HTERT RPE-1 (cell line): ENCODE measurements around the gene FBLN7.

ENCODE experiments used
- in situ Hi-C: fragments of 300-500 bp; cut with MboI; formaldehyde crosslinking; loops from 4 replicates; pipeline ENCODE4 v1.14.3; 2020; ENCODE audit warnings: low sequenced_read_pairs

The FBLN7 gene

GRCh38 chr2:112156152-112156986 lies 18.2 kb downstream of the FBLN7 start:
- in situ Hi-C loops: no loop called here

- in situ Hi-C loops: no loop called here
Observed at GRCh38 chr2:112157472-112157871, 19.3 kb downstream of the FBLN7 start.

GRCh38 chr2:112159454-112159921 lies 21.3 kb downstream of the FBLN7 start:
- in situ Hi-C loops: no loop called here

GRCh38 chr2:112160283-112161250 lies 22.4 kb downstream of the FBLN7 start:
- in situ Hi-C loops: no loop called here

GRCh38 chr2:112161431-112162145 lies 23.4 kb downstream of the FBLN7 start:
- in situ Hi-C loops: no loop called here

GRCh38 chr2:112162341-112162740 lies 24.2 kb downstream of the FBLN7 start:
- in situ Hi-C loops: no loop called here

- in situ Hi-C loops: no loop called here
Observed at GRCh38 chr2:112162956-112163355, 24.8 kb downstream of the FBLN7 start.

- in situ Hi-C loops: no loop called here
Observed at GRCh38 chr2:112163541-112163981, 25.4 kb downstream of the FBLN7 start.

- in situ Hi-C loops: no loop called here
Observed at GRCh38 chr2:112164876-112165275, 26.7 kb downstream of the FBLN7 start.

GRCh38 chr2:112165296-112165695 lies 27.1 kb downstream of the FBLN7 start:
- in situ Hi-C loops: no loop called here

- in situ Hi-C loops: no loop called here
Observed at GRCh38 chr2:112166806-112167499, 28.8 kb downstream of the FBLN7 start.

GRCh38 chr2:112168422-112169124 lies 30.4 kb downstream of the FBLN7 start:
- in situ Hi-C loops: no loop called here

- in situ Hi-C loops: no loop called here
Observed at GRCh38 chr2:112170495-112170894, 32.3 kb downstream of the FBLN7 start.

- in situ Hi-C loops: no loop called here
Observed at GRCh38 chr2:112173646-112174319, 35.6 kb downstream of the FBLN7 start.

GRCh38 chr2:112174383-112174782 lies 36.2 kb downstream of the FBLN7 start:
- in situ Hi-C loops: no loop called here

GRCh38 chr2:112175333-112175732 lies 37.1 kb downstream of the FBLN7 start:
- in situ Hi-C loops: no loop called here

- in situ Hi-C loops: no loop called here
Observed at GRCh38 chr2:112175958-112176573, 37.9 kb downstream of the FBLN7 start.

- in situ Hi-C loops: no loop called here
Observed at GRCh38 chr2:112181571-112182290, 43.5 kb downstream of the FBLN7 start.
